GM10266 (cell line): ENCODE results near the gene DIAPH1.

Experiments used
- DNase-seq: peaks from one replicate; pipeline ENCODE4 v3.0.0; 2012; ENCODE audit errors: extremely low spot score
- TF ChIP-seq, protein P1 (sequence below): IDR thresholded peaks from 2 replicates; pipeline ENCODE4 v1.5.1; 2012; ENCODE audit warnings: mild to moderate bottlenecking, low read depth; ENCODE audit not compliant: control insufficient read depth, insufficient read depth; ENCODE audit errors: missing control alignments

DIAPH1 gene

GRCh38 chr5:141543053-141543452 lies 75.7 kb downstream of the DIAPH1 start:
- TF ChIP-seq, protein P1, sequence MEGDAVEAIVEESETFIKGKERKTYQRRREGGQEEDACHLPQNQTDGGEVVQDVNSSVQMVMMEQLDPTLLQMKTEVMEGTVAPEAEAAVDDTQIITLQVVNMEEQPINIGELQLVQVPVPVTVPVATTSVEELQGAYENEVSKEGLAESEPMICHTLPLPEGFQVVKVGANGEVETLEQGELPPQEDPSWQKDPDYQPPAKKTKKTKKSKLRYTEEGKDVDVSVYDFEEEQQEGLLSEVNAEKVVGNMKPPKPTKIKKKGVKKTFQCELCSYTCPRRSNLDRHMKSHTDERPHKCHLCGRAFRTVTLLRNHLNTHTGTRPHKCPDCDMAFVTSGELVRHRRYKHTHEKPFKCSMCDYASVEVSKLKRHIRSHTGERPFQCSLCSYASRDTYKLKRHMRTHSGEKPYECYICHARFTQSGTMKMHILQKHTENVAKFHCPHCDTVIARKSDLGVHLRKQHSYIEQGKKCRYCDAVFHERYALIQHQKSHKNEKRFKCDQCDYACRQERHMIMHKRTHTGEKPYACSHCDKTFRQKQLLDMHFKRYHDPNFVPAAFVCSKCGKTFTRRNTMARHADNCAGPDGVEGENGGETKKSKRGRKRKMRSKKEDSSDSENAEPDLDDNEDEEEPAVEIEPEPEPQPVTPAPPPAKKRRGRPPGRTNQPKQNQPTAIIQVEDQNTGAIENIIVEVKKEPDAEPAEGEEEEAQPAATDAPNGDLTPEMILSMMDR: no peak
- DNase-seq: no peak

DNA sequence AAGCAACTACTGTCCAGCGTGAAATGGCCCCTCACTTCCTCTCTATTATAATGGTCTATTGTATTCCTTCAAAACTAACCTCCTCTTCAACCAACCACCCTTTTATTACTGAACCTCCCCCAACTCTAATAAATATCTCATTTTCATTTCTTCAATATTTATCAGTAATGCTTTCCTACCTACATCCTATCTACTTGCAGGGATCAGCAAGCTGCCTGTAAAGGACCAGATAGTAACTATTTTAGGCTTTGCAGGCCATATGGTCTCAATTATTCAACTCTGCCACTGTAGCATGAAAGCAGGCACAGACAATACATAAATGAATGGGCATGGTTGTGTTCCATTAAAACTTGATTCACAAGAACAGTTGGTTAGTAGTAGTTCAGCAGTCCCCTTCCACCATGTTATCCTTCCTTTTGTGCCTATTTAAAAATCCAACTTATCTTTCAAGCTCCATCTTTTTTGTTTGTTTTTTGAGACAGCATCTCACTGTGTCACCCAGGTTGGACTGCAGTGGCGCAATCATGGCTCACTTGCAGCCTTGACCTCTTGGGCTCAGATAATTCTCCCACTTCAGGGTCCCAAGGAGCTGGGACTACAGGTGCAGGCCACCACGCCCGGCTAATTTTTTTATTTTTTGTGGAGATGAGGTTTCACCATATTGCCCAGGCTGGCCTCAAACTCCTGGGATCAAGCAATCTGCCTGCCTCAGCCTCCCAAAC lies 84.1 kb downstream of the DIAPH1 start:
- TF ChIP-seq, protein P1: no peak
- DNase-seq: no peak

- no peak for DNase-seq
Observed at GRCh38 chr5:141533897-141534296, 84.9 kb downstream of the DIAPH1 start.

GRCh38 chr5:141532726-141533125 lies 86.1 kb downstream of the DIAPH1 start:
- TF ChIP-seq, protein P1: no peak
- no peak for DNase-seq

More at GRCh38 chr5:141533897-141534296, 84.9 kb downstream of the DIAPH1 start:
- TF ChIP-seq, protein P1: no peak

GRCh38 chr5:141529873-141530272 lies 88.9 kb downstream of the DIAPH1 start:
- TF ChIP-seq, protein P1: no peak
- no peak for DNase-seq

- TF ChIP-seq, protein P1: no peak
- peak; percentile 25 for DNase-seq
Observed at GRCh38 chr5:141529002-141529401, 89.8 kb downstream of the DIAPH1 start.

GRCh38 chr5:141528291-141528984 lies 90.4 kb downstream of the DIAPH1 start:
- TF ChIP-seq, protein P1: no peak
- no peak for DNase-seq
